ENCODE measurements around the gene PMEPA1. TPM values are rescaled to one million over a fixed set of nuclear protein-coding genes. Genes with fewer than 3 reads are reported as not detected.

Gene PMEPA1
- total RNA-seq, 1 donor = 23.5 TPM

GRCh38 chr20:57707849-57708693 is 1.7 kb downstream of the PMEPA1 start:
- Histone ChIP-seq H3K79me2 (ENCODE audit: insufficient read depth, low read length) (peaks cover 54% of the 10 kb centered on the region), H3K4me1 (ENCODE audit: insufficient read depth, low read length) (peaks cover 25% of the 10 kb centered on the region), H3K27me3 (ENCODE audit: insufficient read depth, low read length) (no peaks in the 10 kb centered on the region), H3K9me3 (ENCODE audit: low read depth, low read length) (no peaks in the 10 kb centered on the region), H3K27ac (ENCODE audit: low read depth, low read length) (peak overlapping the region; percentile 64), H3K36me3 (ENCODE audit: insufficient read depth, low read length) (no peaks in the 10 kb centered on the region), H3K4me3 (ENCODE audit: insufficient read depth, low read length) (peak overlapping the region; percentile 95), H4K20me1 (ENCODE audit: insufficient read depth, low read length) (peaks cover 42% of the 10 kb centered on the region), H3K4me2 (ENCODE audit: insufficient read depth, low read length) (peak overlapping the region; percentile 87), H2AFZ (ENCODE audit: low read length) (peak overlapping the region; percentile 82)
- no peak for TF ChIP-seq CTCF (IDR thresholded peaks at IDR 0.05; ENCODE audit: extremely low read depth, low read depth, low read length)
- peak; percentile 68 for DNase-seq (ENCODE audit: insufficient read length, low spot score, missing footprints)

GRCh38 chr20:57707320-57707719 is 2.5 kb downstream of the PMEPA1 start:
- H3K27ac ChIP-seq (ENCODE audit: low read depth, low read length) = no peak overlapping the region
- H2AFZ ChIP-seq (ENCODE audit: low read length) = no peak overlapping the region
- DNase-seq (ENCODE audit: insufficient read length, low spot score, missing footprints) = peak; percentile 62
- H3K9me3 ChIP-seq (ENCODE audit: low read depth, low read length) = no peaks in the 10 kb centered on the region
- peaks cover 57% of the 10 kb centered on the region for H3K79me2 ChIP-seq (ENCODE audit: insufficient read depth, low read length)
- no peaks in the 10 kb centered on the region for H3K27me3 ChIP-seq (ENCODE audit: insufficient read depth, low read length)
- H3K4me1 ChIP-seq (ENCODE audit: insufficient read depth, low read length) = peaks cover 18% of the 10 kb centered on the region
- TF ChIP-seq CTCF (IDR thresholded peaks at IDR 0.05; ENCODE audit: extremely low read depth, low read depth, low read length) = no peak
- peaks cover 49% of the 10 kb centered on the region for H4K20me1 ChIP-seq (ENCODE audit: insufficient read depth, low read length)
- peak overlapping the region; percentile 87 for H3K4me2 ChIP-seq (ENCODE audit: insufficient read depth, low read length)
- no peaks in the 10 kb centered on the region for H3K36me3 ChIP-seq (ENCODE audit: insufficient read depth, low read length)
- peak overlapping the region; percentile 95 for H3K4me3 ChIP-seq (ENCODE audit: insufficient read depth, low read length)

- Histone ChIP-seq H3K36me3 (ENCODE audit: insufficient read depth, low read length) (no peaks in the 10 kb centered on the region), H3K79me2 (ENCODE audit: insufficient read depth, low read length) (peaks cover 69% of the 10 kb centered on the region)
- no peak for DNase-seq (ENCODE audit: insufficient read length, low spot score, missing footprints)
These were observed 4.5 kb downstream of the PMEPA1 start for GRCh38 chr20:57705127-57705899.

More at GRCh38 chr20:57705127-57705899, 4.5 kb downstream of the PMEPA1 start:
- Histone ChIP-seq H3K4me3 (ENCODE audit: insufficient read depth, low read length) (no peak overlapping the region), H3K9me3 (ENCODE audit: low read depth, low read length) (no peaks in the 10 kb centered on the region), H3K4me2 (ENCODE audit: insufficient read depth, low read length) (no peak overlapping the region), H4K20me1 (ENCODE audit: insufficient read depth, low read length) (peaks cover 53% of the 10 kb centered on the region), H3K27ac (ENCODE audit: low read depth, low read length) (no peak overlapping the region), H3K4me1 (ENCODE audit: insufficient read depth, low read length) (peaks cover 8% of the 10 kb centered on the region), H2AFZ (ENCODE audit: low read length) (no peak overlapping the region), H3K27me3 (ENCODE audit: insufficient read depth, low read length) (no peaks in the 10 kb centered on the region)
- TF ChIP-seq CTCF (IDR thresholded peaks at IDR 0.05; ENCODE audit: extremely low read depth, low read depth, low read length) = no peak
